Colon (tissue), 2 donors: ENCODE data around the gene PNPLA8.
"Not testable (repeated sequence)": the region's sequence is repeated elsewhere in the genome, so short reads cannot be mapped to it uniquely, and the experiment has no call there.

Experiments
- FAIRE-seq: peaks from 2 replicates; lab custom pipeline; 2012; peaks lifted over from hg19 to GRCh38; lab: Jason Lieb, UNC
- donor health status: control.
- donor health status: control.

PNPLA8 gene

GRCh38 chr7:108528183-108528712 lies 2.3 kb upstream of the PNPLA8 start:
- FAIRE-seq, result no peak

DNA sequence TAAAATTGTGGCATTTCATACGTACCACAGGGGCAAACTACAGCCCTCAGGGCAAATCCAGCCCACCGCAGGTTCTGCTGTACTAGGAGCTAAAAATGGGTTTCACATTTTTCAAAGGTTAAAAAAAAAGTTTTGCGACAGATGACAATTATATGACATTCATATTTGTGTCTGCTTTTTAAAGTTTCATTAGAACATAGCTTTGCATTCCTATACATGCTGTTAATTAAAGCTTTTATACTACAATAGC lies 758 bp upstream of the PNPLA8 start:
- no peak for FAIRE-seq

GRCh38 chr7:108525327-108525984 lies 479 bp downstream of the PNPLA8 start:
- no peak for FAIRE-seq

GRCh38 chr7:108522780-108523179 lies 3.2 kb downstream of the PNPLA8 start:
- no peak for FAIRE-seq

DNA sequence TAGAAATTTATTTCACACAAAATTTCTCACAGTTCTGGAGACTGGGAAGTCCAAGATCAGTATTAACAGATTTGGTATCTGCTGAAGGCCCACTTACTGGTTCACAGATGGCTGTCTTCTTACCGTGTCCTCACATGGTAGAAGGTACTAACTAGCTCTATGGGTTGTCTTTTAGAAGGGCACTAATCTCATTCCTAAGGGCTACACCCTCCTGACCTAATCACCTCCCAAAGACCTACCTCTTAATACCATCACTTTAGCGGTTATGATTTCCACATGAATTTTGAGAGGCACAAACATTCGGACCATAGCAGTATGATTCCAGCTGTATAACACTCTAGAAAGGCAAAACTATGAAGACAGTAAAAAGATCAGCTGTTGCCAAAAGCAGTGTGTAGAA lies 8.0 kb downstream of the PNPLA8 start:
- no peak for FAIRE-seq

DNA sequence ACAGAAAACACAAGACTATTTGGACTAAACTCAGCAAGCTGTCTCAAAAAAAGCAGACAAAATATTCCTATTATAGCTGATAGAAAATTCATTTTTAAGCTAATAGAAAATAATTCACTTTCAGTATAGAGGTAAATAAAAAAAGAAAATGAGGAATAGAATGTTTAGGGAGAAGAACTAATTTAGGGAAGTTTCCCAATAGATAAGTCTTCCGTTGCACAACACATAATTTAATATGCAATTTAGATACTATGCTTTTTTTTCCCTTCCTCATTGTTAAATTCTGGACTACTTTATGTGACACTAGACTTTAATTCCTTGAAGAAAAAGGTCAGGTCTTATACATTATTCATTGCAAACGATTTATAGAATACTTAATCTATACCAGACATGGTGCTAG lies 10.3 kb downstream of the PNPLA8 start:
- FAIRE-seq, result no peak

GRCh38 chr7:108515013-108515412 lies 10.9 kb downstream of the PNPLA8 start:
- no peak for FAIRE-seq

DNA sequence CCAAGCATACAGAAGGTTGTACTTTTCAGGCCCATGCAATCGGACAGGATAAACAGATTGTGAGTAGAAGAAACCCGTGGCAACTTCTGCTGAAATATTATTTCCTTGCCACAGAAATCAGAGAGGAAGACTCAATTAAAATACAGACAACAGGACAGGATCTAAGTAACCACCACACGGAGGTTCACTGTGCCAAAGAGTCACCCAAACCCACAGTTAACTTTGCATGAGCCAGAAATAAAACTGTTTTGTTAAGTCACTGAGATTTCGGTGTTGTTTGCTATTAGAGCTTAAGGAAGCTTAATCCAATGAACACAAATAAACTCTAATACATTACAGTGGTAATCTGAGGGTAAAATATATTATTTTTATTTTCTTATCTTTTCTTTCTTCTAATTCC lies 14.0 kb downstream of the PNPLA8 start:
- FAIRE-seq, result no peak

DNA sequence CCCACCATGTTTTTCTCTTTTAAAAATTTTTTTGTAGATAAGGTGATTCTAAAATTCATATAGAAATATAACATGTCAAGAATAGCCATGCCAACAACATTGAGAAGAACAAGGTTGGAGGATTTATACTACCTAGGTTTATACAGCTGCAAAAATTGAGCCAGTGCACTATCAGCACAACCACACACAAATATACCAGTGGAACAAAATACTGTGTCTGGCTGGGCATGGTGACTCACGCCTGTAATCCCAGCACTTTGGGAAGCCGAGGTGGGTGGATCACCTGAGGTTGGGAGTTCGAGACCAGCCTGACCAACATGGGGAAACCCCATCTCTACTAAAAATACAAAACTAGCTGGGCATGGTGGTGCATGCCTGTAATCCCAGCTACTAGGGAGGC lies 21.4 kb downstream of the PNPLA8 start:
- not testable (repeated sequence) for FAIRE-seq

DNA sequence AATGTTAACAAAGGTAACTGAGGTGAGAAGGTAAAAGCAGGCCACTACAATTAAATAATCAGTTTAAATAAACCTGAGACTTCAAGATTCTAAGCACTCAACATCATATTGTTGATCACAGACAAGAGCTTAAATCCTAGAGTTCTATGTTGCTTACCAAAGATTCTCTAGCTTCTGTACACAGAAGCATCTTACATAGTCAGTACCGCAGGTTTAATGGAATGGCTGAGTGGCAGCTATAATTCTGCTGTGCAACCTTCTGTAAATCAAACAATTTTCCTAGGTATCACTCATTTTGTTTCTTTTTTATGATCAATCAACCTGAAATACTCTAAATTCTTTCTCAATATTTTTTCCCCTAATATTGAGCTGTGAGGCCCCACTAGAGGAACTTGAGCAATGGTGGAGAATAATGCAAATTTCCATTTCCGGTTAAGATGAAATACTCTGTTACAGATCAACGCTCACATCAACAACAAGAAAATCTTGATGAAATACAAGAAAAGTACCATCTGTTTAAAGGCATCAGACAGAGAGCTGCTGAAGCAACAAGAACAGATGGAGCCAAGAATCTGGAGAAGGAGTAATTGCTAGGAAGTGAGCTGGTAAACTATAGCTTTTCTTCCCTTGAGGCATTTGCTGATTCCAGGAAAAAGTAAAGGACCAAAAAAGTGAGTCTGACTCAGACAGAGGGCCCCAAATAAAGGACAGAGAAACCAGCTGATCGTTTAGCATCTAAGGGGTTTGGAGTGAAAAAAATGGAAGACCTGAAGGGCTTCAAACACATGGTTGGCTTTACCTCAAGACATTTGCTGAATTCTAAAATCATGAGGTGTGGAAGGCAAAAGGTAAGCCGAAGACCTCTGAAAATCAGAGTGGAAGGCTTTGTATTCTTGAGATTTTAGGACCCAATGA lies 22.6 kb downstream of the PNPLA8 start:
- FAIRE-seq, result no peak

DNA sequence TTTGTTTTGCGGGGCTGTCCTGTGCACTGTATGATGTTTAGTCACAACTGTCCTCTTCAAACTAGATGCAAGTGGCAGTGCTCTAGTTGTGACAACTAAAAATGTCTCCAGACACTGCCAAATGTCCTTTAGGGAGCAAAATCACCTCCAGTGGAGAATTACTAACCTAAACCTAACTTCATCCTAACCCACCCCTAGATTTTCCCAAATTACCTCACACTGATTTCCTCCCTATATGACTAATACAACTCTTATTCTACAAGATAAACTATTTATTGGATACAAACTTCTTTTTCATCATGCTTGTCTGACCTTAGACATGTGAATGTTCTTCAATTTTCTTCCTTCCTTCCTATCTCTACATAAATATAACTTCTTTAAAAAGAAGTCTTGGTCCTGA lies 26.4 kb downstream of the PNPLA8 start:
- no peak for FAIRE-seq

GRCh38 chr7:108498481-108498880 lies 27.5 kb downstream of the PNPLA8 start:
- FAIRE-seq, result no peak

DNA sequence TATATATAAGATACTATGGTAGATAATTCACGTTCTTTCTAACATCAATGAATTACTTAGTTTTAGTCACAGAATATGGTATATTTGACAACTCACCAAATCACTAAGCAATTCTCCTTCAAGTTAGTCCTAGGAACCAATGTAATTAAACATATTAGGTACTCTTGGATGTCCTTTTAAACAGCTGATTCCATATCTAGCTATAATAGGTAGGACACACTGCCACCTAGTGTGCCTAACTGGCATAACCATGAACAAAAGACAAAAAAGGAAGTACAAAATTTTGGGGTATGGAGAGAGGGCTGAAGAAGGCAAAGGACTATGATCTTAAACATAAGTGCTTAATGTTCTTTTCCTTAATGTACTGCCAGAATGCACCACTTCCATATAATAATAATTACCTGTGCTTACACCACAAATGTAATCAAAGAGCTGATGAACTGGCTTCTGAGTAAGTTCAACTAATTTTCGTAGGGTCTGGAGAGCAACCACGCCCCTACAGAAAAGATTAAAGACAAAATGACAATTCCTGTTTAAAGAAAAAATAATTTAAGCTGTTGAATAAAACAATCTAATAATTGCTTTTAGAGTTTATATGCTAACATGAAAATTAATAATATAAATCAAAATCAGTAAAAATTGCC lies 28.7 kb downstream of the PNPLA8 start:
- peak; percentile 24 for FAIRE-seq

- FAIRE-seq, result no peak
Observed at GRCh38 chr7:108492742-108493141, 33.2 kb downstream of the PNPLA8 start.

DNA sequence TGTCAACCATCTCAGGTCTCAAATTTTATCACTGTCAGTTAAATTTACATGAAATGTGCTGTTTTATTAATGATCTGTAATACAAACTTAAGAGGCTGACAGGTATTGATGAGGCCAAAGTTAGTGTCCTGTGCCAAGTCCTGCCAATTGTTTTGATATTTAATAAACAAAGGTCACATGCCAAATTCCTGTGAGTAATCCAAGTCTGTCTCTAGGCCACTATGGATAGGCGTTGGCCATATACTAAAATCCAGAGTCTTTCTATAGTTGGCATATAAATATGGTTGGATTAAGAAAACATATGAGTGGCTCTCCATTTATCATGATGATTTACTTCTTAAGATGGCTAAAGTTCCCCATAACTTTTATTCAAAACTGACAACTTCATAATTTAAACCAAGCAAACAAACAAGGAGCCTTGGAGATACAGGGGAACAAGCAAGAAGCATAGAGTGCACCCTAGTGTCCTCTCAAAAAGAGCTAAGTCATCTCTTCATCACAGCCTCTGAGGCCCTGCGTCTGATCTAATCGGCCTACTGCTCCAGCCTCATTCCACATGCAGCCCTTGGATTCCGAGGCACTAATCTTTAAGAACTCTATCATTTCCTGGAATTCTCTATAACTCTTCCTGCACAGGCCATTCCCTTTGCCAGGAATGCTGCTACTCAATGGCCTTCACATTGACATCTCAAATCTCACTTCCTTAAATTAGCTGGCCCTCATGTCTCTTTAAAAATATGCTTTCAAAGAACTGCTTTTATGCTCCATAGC lies 37.0 kb downstream of the PNPLA8 start:
- FAIRE-seq, result no peak

DNA sequence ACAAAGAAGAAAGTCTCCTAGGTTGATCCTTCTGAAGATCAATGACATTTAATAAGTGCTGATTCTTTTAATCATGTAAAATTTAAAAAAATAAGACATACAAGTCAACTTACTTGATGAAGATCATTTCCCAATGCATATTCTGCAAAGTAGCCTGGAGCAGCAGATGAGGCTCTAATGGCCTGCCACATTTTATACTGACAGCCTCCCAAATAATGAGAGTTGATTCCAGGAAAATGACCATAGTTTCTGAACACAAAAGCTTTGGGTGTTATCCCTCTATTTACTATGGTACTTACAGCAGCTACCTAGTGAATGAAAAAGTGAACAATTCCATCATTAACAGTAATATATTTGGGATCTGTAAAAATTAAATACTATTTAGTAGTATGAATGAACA lies 38.3 kb downstream of the PNPLA8 start:
- no peak for FAIRE-seq

DNA sequence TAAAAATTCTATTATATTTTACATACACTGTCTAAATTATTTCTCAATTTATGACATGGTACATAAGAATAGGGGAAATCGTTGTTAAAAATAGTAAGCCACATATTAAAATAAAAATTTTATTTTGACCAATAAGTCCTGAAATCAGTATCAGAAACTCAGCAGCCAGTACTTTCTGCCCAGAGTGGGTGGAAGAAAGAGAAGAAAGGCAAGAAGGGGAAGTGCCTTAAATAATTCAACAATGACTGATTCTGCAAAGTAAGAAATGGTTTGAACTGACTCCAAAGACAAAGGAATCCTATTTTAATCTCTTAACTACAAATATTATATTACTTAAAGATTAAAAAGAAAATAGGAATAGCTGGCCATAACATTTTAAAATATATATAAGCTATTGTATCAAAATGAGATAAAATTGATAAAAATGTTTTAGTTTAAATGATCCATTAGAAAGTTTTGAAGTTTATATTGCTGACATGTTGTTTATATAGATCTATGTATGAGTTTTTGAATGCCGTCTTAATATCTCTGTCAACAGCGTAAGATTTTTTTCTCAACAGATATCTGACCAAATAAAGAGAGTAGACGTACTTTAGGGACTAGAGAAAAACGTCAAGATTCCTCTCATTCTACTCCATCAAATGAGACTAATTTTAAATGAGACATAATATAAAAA lies 39.5 kb downstream of the PNPLA8 start:
- no peak for FAIRE-seq

GRCh38 chr7:108484137-108484536 lies 41.8 kb downstream of the PNPLA8 start:
- FAIRE-seq, result no peak

DNA sequence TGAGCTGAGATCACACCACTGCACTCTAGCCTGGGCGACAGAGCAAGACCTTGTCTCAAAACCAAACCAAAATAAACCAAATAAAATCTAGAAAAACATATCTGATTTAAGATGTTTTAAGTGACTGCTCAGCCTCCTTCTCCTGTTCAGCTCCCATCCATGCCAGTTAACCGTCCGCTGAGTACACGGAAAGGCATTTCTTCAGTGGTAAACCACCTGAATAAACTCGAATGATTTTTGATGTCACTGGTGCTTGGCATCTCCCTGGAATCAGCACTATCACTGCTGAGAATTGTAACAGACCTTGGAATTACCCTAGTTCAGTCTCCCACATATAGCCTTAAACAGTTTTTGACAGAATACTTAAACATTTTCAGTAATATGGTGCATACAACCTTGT lies 45.6 kb downstream of the PNPLA8 start:
- no peak for FAIRE-seq

DNA sequence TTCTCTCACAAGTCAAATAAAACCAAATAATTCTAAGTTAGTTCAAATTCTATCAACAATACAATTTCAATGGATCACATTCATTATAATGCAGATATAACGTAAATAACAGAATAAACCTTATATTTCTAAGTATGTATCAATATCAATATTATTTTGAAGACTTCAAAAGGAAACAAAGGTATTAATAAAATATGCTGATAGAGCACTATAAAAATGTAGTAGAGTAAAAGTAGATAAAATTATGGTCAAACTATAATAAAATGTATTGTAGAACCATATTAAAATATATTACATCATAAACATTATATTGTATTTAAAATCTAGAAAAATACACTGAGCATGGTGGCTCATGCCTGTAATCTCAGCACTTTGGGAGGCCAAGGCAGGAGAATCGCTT lies 46.2 kb downstream of the PNPLA8 start:
- no peak for FAIRE-seq

DNA sequence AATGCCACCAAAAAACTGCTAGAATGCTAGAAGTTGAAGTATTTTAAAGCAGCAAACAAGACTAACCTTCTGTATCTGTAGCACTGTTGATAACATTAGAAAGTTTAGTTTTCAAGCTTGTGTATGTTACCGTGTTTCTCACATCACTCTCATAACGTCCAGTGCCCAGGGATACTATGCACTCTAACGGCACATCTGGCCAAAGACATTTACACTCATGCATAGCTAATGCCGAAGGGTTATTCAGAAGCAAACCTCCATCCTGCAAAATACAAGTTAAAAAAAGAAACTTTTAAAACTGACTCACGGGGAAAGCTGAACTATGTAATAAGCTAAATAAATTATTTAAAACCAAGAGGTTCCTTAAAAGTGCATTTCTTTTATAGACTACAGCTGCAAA lies 46.8 kb downstream of the PNPLA8 start:
- FAIRE-seq, result no peak

DNA sequence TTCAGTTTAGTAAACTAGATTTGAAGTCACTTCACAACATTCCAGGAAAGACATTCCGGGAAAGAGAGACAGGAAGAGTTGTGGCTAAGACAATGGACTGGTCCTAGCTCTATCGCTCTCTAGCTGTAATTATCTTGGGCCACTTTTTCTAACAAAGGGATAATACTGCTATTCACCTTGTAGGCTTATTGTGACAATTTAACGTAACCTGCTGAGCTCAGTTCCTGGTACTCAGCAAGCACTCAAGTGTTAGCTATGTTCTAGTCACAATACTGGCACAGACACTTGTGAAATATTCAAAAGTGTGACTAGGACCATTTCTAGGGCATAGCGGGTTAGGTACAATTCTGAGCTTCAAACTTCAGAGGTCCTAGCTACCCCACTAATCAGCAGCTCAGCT lies 57.7 kb downstream of the PNPLA8 start:
- FAIRE-seq, result no peak
